Inferior parietal cortex (tissue), 1 donor: Measurements from ENCODE around the gene HIVEP3.

Source experiments
- DNase-seq: peaks from one replicate; pipeline ENCODE4 v3.0.0-alpha.2; 2016; ENCODE audit errors: extremely low spot score

The HIVEP3 gene

DNA sequence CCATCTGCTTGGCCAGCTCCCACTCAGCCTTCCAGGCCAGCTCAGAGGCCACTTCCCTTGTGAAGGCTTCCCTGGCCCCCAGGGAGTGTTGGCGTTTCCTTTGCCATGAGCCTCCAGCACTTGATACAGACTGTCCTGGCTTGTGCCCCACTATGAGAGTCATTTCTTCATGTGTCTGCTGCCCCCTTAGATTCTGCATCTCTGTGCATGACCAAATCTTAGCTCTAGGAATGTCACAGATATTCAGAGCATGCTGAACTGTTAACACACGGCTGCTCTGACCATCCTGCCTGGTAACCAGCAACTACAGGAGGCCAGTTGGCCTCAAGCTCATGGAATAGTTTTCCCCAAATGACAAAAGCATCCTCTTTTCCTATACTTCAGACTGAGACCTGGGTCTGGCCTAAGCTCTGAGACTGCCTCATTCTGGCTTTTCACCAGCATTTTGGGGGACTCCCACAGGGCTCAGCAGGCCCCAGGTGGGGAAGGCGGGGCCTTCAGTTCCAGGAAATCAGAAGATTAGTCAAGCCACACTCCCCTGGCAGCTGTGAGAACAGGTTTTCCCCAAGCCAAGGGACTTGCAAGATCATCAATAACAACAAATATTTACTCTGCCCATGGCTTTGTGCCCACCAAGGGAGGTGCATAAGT is 251.6 kb downstream of the HIVEP3 start:
- no peak for DNase-seq

- DNase-seq = no peak
Measured at GRCh38 chr1:41665962-41666917, 252.5 kb downstream of the HIVEP3 start.

- DNase-seq = no peak
Measured at GRCh38 chr1:41664861-41665640, 253.7 kb downstream of the HIVEP3 start.

- no peak for DNase-seq
Measured at GRCh38 chr1:41663671-41664400, 254.9 kb downstream of the HIVEP3 start.

GRCh38 chr1:41662765-41663437 is 255.8 kb downstream of the HIVEP3 start:
- DNase-seq = no peak

DNA sequence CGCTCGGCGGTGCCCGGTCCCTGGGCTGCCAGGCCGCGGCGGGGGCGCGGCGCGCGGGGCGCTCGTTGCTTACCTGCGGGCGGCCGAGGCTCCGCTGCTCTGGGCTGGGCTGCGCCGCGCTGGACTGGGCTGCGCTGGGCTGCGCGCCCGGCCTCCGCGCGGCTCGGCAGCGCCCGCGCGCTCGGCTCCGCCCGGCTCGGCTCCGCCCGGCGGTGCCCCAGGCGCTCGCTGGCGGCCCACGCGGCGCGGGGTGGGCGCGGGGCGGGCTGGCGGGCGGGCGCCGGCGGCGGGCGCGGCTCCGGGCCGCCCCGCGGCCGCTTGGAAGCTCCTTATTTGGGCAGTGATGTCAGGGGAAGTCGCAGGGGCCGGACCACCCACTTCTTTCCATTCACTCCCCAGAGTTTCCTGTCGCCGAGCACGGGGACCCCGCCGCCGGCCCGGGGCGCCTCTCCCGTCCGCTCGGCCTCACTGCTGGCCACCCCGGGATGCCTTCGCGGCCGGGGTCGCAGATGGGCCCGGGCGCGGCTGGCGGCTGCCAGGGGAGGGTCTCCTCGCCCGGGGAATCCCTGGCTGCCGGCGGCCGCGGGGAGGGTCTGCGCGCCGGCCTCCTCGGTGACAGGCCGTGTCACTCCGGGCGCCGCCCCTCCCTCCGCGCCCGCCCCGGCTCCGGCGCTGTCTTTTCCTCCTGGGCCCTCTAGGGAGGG is 256.5 kb downstream of the HIVEP3 start:
- no peak for DNase-seq

- DNase-seq = no peak
Measured at GRCh38 chr1:41661428-41662060, 257.2 kb downstream of the HIVEP3 start.

GRCh38 chr1:41660570-41661427 is 257.9 kb downstream of the HIVEP3 start:
- DNase-seq = no peak

DNA sequence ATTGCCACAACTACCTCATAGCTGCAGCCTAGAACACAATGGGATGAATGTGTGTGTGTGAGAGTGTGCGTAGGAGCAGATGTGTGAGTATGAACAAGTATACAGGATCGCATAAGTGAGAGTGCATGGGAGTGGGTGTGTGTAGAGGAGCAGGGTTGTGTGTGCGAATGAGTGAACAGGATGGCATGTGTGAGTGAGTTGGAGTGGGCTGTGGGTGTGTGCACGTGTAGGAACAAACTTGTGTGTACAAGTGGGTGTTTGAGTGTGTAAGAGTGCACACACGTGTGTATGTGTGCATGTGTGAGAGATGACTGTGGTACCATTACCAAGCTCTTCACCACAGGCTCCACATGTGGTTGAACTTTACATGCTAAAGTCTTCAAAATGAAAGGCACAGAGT is 258.8 kb downstream of the HIVEP3 start:
- no peak for DNase-seq

- DNase-seq = no peak
Measured at GRCh38 chr1:41659159-41659495, 259.6 kb downstream of the HIVEP3 start.

- no peak for DNase-seq
Measured at GRCh38 chr1:41658431-41659158, 260.1 kb downstream of the HIVEP3 start.

- no peak for DNase-seq
Measured at GRCh38 chr1:41657679-41658295, 260.9 kb downstream of the HIVEP3 start.

DNA sequence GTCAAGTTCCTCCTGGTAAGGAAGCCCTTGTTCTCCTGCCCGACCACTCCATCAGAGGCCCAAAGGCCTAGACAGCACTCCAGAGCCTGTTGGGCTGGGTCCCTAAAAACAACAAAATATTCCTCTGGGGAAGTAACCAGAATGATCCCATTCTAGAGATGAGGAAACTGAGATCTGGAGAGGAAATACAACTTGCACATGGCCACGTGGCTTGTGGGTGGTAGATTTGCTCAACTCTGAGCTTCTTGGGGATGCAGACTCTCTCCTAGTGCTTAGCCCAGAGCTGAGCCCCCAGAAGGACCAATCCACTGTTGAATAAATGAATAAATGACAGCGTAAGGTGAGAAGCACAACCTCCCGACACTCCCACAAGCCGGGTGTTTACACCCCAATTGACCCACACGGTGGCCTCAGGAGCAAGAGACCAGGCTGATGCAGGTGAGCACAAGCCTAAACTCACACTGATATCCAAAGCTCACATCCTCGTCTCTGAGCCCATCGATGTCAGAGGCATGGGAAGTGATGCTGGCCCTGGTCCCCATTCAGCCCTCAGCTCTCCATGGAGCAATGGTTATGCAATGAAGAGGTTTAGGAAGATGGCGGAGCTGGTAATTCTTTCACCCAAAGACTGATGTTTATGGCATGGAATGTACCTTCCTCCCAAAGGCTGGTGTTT is 261.8 kb downstream of the HIVEP3 start:
- no peak for DNase-seq

DNA sequence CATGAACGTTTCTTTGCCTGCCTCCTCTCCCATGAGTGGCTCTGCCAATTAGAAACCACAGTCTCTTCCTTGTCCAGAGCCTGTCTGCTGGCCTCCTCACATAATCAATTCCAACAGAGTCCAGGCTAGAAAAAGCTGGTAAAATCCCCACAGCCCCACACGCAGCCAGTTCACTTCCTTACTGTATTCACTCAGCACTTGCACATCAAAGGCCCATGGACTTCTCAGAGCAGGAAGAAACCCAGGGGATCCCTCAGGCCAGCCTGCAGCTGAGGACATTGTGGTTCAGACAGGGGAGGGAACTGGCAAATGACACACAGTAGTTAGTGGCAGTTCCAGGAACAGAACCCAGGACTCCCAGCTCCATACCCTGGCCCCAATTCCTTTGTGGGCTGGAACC is 262.7 kb downstream of the HIVEP3 start:
- DNase-seq = no peak

GRCh38 chr1:41655632-41656031 is 263.1 kb downstream of the HIVEP3 start:
- no peak for DNase-seq

DNA sequence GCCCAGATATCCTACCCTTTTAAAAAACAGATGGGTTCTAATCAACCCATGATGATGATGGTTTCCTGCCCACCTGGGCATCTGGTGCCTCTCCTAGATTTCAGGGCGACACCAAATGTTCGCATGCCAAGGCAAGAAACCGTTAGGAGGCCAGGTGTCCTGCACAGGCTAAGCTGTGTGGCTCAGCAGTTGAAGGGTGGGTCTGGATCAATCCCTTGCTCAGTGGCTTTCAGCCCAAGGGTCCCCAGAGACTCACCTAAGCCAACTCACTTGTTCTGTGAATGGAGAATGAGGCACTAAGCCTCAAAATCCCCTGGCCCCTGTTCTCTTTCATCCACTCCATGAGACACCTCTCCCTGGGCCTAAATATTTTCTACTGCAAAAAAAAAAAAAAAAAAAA is 265.1 kb downstream of the HIVEP3 start:
- DNase-seq = no peak
